ENCODE data around the gene PARP2.

The PARP2 gene

GRCh38 chr14:20329355-20329754, 14.1 kb upstream of the PARP2 start:
- Histone ChIP-seq H3K4me3 (ENCODE audit: low read length) (no peak overlapping the region), H3K4me1 (ENCODE audit: low read length) (peaks cover 8% of the 10 kb centered on the region; the same call in 1 of the 2 replicates), H3K27me3 (replicated peaks; ENCODE audit: insufficient read depth, low read length) (no peaks in the 10 kb centered on the region), H3K9me2 (replicated peaks; ENCODE audit: insufficient read depth, low read length) (no peaks in the 10 kb centered on the region), H3K9ac (ENCODE audit: low read length) (no peak overlapping the region), H3K27ac (ENCODE audit: low read length) (no peak overlapping the region), H3K4me2 (ENCODE audit: low read depth, low read length) (no peak overlapping the region), H2AFZ (ENCODE audit: low read length) (no peak overlapping the region), H3K79me2 (ENCODE audit: low read length) (peaks cover 51% of the 10 kb centered on the region), H4K20me1 (ENCODE audit: insufficient read depth, low read length) (no peaks in the 10 kb centered on the region), H3K9me3 (replicated peaks; ENCODE audit: insufficient read depth, low read length) (no peaks in the 10 kb centered on the region), H3F3A (ENCODE audit: insufficient read depth, low read length) (peaks cover 12% of the 10 kb centered on the region; the same call in 1 of the 2 replicates), H3K36me3 (replicated peaks; ENCODE audit: insufficient read depth, low read length) (no peaks in the 10 kb centered on the region; the same call in 1 of the 2 replicates)
- DNase-seq, result no peak
- TF ChIP-seq EZH2 (optimal IDR thresholded peaks at IDR 0.05; ENCODE audit: low read depth, low read length) (no peak), EZH2phosphoT487 (IDR thresholded peaks at IDR 0.05; ENCODE audit: low read length) (no peak)
- TF ChIP-seq, protein P1, sequence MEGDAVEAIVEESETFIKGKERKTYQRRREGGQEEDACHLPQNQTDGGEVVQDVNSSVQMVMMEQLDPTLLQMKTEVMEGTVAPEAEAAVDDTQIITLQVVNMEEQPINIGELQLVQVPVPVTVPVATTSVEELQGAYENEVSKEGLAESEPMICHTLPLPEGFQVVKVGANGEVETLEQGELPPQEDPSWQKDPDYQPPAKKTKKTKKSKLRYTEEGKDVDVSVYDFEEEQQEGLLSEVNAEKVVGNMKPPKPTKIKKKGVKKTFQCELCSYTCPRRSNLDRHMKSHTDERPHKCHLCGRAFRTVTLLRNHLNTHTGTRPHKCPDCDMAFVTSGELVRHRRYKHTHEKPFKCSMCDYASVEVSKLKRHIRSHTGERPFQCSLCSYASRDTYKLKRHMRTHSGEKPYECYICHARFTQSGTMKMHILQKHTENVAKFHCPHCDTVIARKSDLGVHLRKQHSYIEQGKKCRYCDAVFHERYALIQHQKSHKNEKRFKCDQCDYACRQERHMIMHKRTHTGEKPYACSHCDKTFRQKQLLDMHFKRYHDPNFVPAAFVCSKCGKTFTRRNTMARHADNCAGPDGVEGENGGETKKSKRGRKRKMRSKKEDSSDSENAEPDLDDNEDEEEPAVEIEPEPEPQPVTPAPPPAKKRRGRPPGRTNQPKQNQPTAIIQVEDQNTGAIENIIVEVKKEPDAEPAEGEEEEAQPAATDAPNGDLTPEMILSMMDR (IDR thresholded peaks at IDR 0.05; ENCODE audit: low read length), result no peak

DNA sequence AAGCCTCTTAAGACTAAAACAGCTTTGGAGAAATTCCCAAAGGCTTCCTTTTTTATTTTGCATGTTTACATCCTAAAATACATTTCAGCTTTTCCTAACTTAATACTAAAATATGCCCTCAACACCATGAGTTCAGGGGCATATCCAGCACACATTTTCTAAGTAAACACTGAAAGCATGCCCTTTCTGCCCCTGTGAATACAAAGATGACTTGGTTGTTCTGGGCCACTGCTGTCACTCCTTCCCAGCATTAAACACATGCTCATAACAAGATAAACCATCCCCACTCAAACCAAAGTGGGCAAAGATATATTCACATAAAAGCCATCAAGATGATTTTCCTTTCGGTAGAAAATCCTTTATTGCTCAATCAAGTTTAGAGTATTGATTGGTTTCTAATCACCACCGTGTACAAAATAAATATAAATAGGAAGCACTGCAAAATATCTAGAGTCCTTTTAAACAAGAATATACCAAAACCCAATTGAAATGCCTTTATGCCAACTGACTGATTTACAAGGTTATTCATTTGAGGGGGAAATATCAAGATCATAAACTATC, 12.3 kb upstream of the PARP2 start:
- Histone ChIP-seq H3K4me3 (ENCODE audit: low read length) (no peak overlapping the region), H3K79me2 (ENCODE audit: low read length) (peaks cover 49% of the 10 kb centered on the region), H3K36me3 (replicated peaks; ENCODE audit: insufficient read depth, low read length) (no peaks in the 10 kb centered on the region), H3K9me3 (replicated peaks; ENCODE audit: insufficient read depth, low read length) (no peaks in the 10 kb centered on the region), H3K4me2 (ENCODE audit: low read depth, low read length) (no peak overlapping the region), H3K27ac (ENCODE audit: low read length) (no peak overlapping the region), H4K20me1 (ENCODE audit: insufficient read depth, low read length) (no peaks in the 10 kb centered on the region), H2AFZ (ENCODE audit: low read length) (no peak overlapping the region), H3F3A (ENCODE audit: insufficient read depth, low read length) (peaks cover 12% of the 10 kb centered on the region; the same call in 1 of the 2 replicates), H3K4me1 (ENCODE audit: low read length) (peaks cover 8% of the 10 kb centered on the region; the same call in 1 of the 2 replicates), H3K9ac (ENCODE audit: low read length) (no peak overlapping the region), H3K9me2 (replicated peaks; ENCODE audit: insufficient read depth, low read length) (no peaks in the 10 kb centered on the region), H3K27me3 (replicated peaks; ENCODE audit: insufficient read depth, low read length) (no peaks in the 10 kb centered on the region)
- DNase-seq, result no peak
- TF ChIP-seq EZH2phosphoT487 (IDR thresholded peaks at IDR 0.05; ENCODE audit: low read length) (no peak), EZH2 (optimal IDR thresholded peaks at IDR 0.05; ENCODE audit: low read depth, low read length) (no peak)
- TF ChIP-seq, protein P1 (IDR thresholded peaks at IDR 0.05; ENCODE audit: low read length), result no peak

DNA sequence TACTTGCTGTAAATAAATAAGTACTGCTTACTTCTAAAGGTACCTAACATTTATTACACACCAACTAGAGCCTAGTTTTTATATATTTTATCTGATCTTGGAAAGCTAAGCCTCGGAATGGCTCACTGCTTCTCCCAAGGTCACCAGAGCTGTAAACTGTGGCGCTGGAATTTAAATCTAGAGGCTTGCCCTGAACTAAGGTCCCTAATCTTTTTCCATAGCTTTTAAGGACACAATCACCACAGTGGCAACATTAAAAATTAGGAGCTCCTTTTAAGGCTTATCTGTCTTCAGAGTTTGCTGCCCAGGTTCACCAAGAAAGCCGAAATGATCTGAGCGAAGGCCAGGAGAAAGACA, 11.0 kb upstream of the PARP2 start:
- no peaks in the 10 kb centered on the region for H3K36me3 ChIP-seq (replicated peaks; ENCODE audit: insufficient read depth, low read length)
- H3F3A ChIP-seq (ENCODE audit: insufficient read depth, low read length), result peaks cover 11% of the 10 kb centered on the region; the same call in 1 of the 2 replicates
- peak overlapping the region; percentile 39; the same call in 1 of the 2 replicates for H2AFZ ChIP-seq (ENCODE audit: low read length)
- no peaks in the 10 kb centered on the region for H3K9me2 ChIP-seq (replicated peaks; ENCODE audit: insufficient read depth, low read length)
- peak overlapping the region; percentile 78 for H3K9ac ChIP-seq (ENCODE audit: low read length)
- peaks cover 39% of the 10 kb centered on the region for H3K79me2 ChIP-seq (ENCODE audit: low read length)
- no peak for DNase-seq
- H3K4me2 ChIP-seq (ENCODE audit: low read depth, low read length), result peak overlapping the region; percentile 65
- H3K27me3 ChIP-seq (replicated peaks; ENCODE audit: insufficient read depth, low read length), result no peaks in the 10 kb centered on the region
- no peaks in the 10 kb centered on the region for H4K20me1 ChIP-seq (ENCODE audit: insufficient read depth, low read length)
- no peaks in the 10 kb centered on the region for H3K9me3 ChIP-seq (replicated peaks; ENCODE audit: insufficient read depth, low read length)
- H3K4me3 ChIP-seq (ENCODE audit: low read length), result peak overlapping the region; percentile 95
- no peak for TF ChIP-seq EZH2phosphoT487 (IDR thresholded peaks at IDR 0.05; ENCODE audit: low read length)
- TF ChIP-seq EZH2 (optimal IDR thresholded peaks at IDR 0.05; ENCODE audit: low read depth, low read length), result no peak
- TF ChIP-seq, protein P1 (IDR thresholded peaks at IDR 0.05; ENCODE audit: low read length), result no peak
- H3K4me1 ChIP-seq (ENCODE audit: low read length), result peaks cover 4% of the 10 kb centered on the region; the same call in 1 of the 2 replicates
- H3K27ac ChIP-seq (ENCODE audit: low read length), result peak overlapping the region; percentile 66; the same call in 1 of the 2 replicates
